Prostate gland (tissue), 2 donors: ENCODE data around the gene MRPL39. TPM values are rescaled to one million over a fixed set of nuclear protein-coding genes. Genes with fewer than 3 reads are reported as not detected.
A peak's percentile ranks its signal among the peaks of the same experiment; 100 is the strongest.
"Not testable (repeated sequence)": the region's sequence is repeated elsewhere in the genome, so short reads cannot be mapped to it uniquely, and the experiment has no call there.

Experiments
- DNase-seq: peaks from one replicate; pipeline ENCODE4 v3.0.0-alpha.2; 2019; ENCODE audit warnings: low spot score
- H3K27ac ChIP-seq, 2 donors: fragments of 200-600 bp; sonication (generic); 2 replicates each; pipeline ENCODE4 v1.5.1; 2017 to 2019
- H3K27me3 ChIP-seq: fragments of 200-600 bp; sonication (generic); replicated peaks from 2 replicates; pipeline ENCODE4 v1.5.1; 2019; ENCODE audit not compliant: insufficient read depth
- H3K36me3 ChIP-seq, 2 donors: fragments of 200-600 bp; sonication (generic); 1 replicate in 1 of 2; 2 replicates in 1 of 2; pipeline versions ENCODE4 v1.5.1 to v1.8.1; 2017 to 2019
- H3K4me1 ChIP-seq: fragments of 200-600 bp; sonication (generic); replicated peaks from 2 replicates; pipeline ENCODE4 v1.5.1; 2019
- H3K4me3 ChIP-seq, 2 donors: fragments of 200-600 bp; sonication (generic); 2 replicates each; pipeline ENCODE4 v1.5.1; 2017 to 2019
- H3K9me3 ChIP-seq: fragments of 200-600 bp; sonication (generic); 2 replicates; pipeline ENCODE4 v1.5.1; 2017
- POLR2A ChIP-seq: fragments of 450-650 bp; IDR thresholded peaks from one replicate; pipeline ENCODE4 v1.6.1; 2016; ENCODE audit warnings: antibody characterized with exemption, mild to moderate bottlenecking
- POLR2AphosphoS5 ChIP-seq: sonication (generic); formaldehyde crosslinking; IDR thresholded peaks from one replicate; pipeline ENCODE4 v1.6.1; 2017; ENCODE audit warnings: antibody characterized with exemption
- WGBS: methylation state at CpG from one replicate; pipeline ENCODE4 v1.1.5; 2018; 5-methylcytosine and 5-hydroxymethylcytosine counted together
- intact Hi-C: fragments of 100-400 bp; cut with DNase I; formaldehyde crosslinking; loops from one replicate; pipeline ENCODE4 v1.14.2; 2022
- total RNA-seq, 2 donors: library from RNA; depleted of rRNA; stranded (reverse); fragments of >200 nt; gene quantifications; one replicate each; pipeline ENCODE4 v1.1.0, GENCODE V29; 2016
- TF ChIP-seq, protein P1 (sequence below), 4 experiments: fragments of 200-600 bp in 2 of 4; fragments of 450-650 bp in 2 of 4; sonication (generic) in 2 of 4; IDR thresholded peaks; 1 replicate in 3 of 4; 2 replicates in 1 of 4; pipeline ENCODE4 v1.5.1; 2016 to 2019; ENCODE audit warnings: antibody characterized with exemption in 4 of 4, mild to moderate bottlenecking in 2 of 4, moderate library complexity in 2 of 4

MRPL39 gene
- total RNA-seq, 2 donors from 2014 or later: 15.4 to 15.8 TPM

DNA sequence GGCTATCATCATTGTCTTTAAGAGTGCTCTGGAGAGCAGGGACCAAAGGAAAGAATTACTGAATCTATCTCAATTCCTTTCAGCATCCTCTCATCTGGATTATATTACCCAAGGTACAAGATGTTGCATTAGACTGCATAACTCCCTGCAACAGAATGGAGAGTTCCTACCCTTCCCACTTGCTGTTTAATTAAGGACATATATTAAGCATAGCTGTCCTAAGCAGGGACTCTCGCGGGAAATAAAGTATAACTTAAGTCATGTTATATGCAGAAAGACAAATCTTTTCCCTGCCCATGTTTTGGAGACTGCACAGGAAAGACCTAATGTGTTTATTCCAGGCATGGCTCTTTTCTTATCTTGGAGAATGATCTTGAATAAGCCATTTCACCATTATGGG is 25.0 kb upstream of the MRPL39 start:
- H3K4me1 ChIP-seq: no peaks in the 10 kb centered on the region
- DNase-seq: no peak
- H3K27ac ChIP-seq: no peak overlapping the region
- no peaks in the 10 kb centered on the region for H3K9me3 ChIP-seq
- no peak overlapping the region for H3K4me3 ChIP-seq
- 98% methylated on average over 2 of the region's 2 CpGs for WGBS
- TF ChIP-seq, protein P1, sequence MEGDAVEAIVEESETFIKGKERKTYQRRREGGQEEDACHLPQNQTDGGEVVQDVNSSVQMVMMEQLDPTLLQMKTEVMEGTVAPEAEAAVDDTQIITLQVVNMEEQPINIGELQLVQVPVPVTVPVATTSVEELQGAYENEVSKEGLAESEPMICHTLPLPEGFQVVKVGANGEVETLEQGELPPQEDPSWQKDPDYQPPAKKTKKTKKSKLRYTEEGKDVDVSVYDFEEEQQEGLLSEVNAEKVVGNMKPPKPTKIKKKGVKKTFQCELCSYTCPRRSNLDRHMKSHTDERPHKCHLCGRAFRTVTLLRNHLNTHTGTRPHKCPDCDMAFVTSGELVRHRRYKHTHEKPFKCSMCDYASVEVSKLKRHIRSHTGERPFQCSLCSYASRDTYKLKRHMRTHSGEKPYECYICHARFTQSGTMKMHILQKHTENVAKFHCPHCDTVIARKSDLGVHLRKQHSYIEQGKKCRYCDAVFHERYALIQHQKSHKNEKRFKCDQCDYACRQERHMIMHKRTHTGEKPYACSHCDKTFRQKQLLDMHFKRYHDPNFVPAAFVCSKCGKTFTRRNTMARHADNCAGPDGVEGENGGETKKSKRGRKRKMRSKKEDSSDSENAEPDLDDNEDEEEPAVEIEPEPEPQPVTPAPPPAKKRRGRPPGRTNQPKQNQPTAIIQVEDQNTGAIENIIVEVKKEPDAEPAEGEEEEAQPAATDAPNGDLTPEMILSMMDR (IDR thresholded peaks at IDR 0.05): no peak
- TF ChIP-seq POLR2AphosphoS5 (no peak), POLR2A (no peak)
- no peaks in the 10 kb centered on the region for H3K27me3 ChIP-seq
- no peaks in the 10 kb centered on the region for H3K36me3 ChIP-seq
- intact Hi-C loops: no loop called here

DNA sequence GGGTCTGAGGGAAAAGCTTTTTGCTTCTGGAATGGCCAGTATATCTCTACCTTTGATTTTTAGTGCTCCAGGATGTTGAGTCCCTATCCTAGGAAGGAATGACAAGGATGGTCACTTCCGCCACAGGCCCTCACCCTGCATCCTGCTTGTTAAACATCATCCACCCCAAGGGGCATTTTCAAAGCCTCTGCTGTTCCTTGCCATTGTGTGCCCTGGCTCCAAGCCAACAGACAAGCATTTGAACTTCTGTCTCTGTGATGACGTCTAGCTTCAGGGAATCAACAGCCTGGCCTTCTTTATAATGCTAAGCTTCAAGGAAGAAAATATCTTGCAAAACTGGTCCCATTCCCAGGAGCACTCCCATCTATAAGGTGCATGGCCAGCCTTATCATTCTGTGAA is 19.5 kb upstream of the MRPL39 start:
- Histone ChIP-seq H3K27ac (no peak overlapping the region), H3K36me3 (no peaks in the 10 kb centered on the region), H3K9me3 (no peaks in the 10 kb centered on the region), H3K27me3 (no peaks in the 10 kb centered on the region), H3K4me3 (no peak overlapping the region), H3K4me1 (no peaks in the 10 kb centered on the region)
- DNase-seq: peak; percentile 19
- 37% methylated on average over 2 of the region's 2 CpGs for WGBS
- intact Hi-C loops: no loop called here
- TF ChIP-seq, protein P1 (IDR thresholded peaks at IDR 0.05): no peak
- TF ChIP-seq POLR2AphosphoS5: peak; percentile 5

- WGBS: 93% methylated on average over 11 of the region's 11 CpGs
- H3K4me1 ChIP-seq, DNase-seq: not testable (repeated sequence)
Measured at GRCh38 chr21:25625776-25626555, 18.7 kb upstream of the MRPL39 start.

DNA sequence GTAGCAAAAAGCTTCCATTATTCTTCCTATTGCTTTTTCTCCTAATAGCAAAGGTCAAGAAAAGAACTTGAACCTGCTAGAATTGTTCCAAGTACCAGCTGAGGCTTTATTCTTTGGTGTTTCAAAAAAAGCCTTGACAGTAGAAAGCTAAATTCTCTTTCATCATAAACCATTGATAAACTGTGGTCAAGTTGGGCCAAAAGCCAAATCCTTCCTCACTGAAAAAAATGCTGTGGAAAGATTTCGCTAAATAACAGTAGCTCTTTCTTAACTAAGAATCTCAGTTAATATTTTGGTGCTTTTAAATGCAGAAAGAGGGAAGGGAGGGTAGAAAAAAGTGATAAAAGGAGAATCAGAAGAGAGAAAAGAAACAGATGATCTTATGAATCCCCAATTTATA is 17.8 kb upstream of the MRPL39 start:
- no peak overlapping the region for H3K27ac ChIP-seq
- H3K36me3 ChIP-seq: no peaks in the 10 kb centered on the region
- intact Hi-C loops: no loop called here
- no peak overlapping the region for H3K4me3 ChIP-seq
- no peaks in the 10 kb centered on the region for H3K4me1 ChIP-seq
- no peaks in the 10 kb centered on the region for H3K9me3 ChIP-seq
- WGBS: 89% methylated on average over 1 of the region's 1 CpG
- no peak for TF ChIP-seq POLR2AphosphoS5
- TF ChIP-seq POLR2A: no peak
- TF ChIP-seq, protein P1 (IDR thresholded peaks at IDR 0.05): no peak
- no peak for DNase-seq
- no peaks in the 10 kb centered on the region for H3K27me3 ChIP-seq

More at GRCh38 chr21:25625776-25626555, 18.7 kb upstream of the MRPL39 start:
- H3K27me3 ChIP-seq, H3K27ac ChIP-seq, intact Hi-C loops, H3K4me3 ChIP-seq, H3K36me3 ChIP-seq, H3K9me3 ChIP-seq: not testable (repeated sequence)

- Histone ChIP-seq H3K9me3 (no peaks in the 10 kb centered on the region), H3K27me3 (no peaks in the 10 kb centered on the region), H3K4me3 (no peak overlapping the region), H3K4me1 (no peaks in the 10 kb centered on the region), H3K36me3 (no peaks in the 10 kb centered on the region), H3K27ac (no peak overlapping the region)
- intact Hi-C loops: no loop called here
- WGBS: 85% methylated on average over 4 of the region's 4 CpGs
- no peak for DNase-seq
- TF ChIP-seq POLR2AphosphoS5: no peak
- no peak for TF ChIP-seq POLR2A
- TF ChIP-seq, protein P1 (IDR thresholded peaks at IDR 0.05): no peak
Measured at GRCh38 chr21:25624511-25624910, 17.2 kb upstream of the MRPL39 start.
